ENCODE data around the gene ZNF25. TPM values are rescaled to one million over a fixed set of nuclear protein-coding genes. Genes with fewer than 3 reads are reported as not detected.

ZNF25 gene
- polyA plus RNA-seq, 1 donor (not counting 4 experiments of a cell fraction or from before 2014, with no cell fraction given), result 2.7 TPM

Small RNAs within 50 kb of the gene (small RNA-seq; reads per million reads assigned to genes)
- 0 reads per million in 3 experiments for gene RF00019 (ENCODE audit: insufficient read length in 3 of 3, low read depth in 3 of 3, low replicate concordance in 1 of 3)

Other genes starting within 250 kb of the ZNF25 start
- 2.6 to 5.7 TPM (median 4.9 TPM) in 3 replicates for gene ZNF248, start 119.0 kb downstream of the ZNF25 start, polyA plus RNA-seq
- gene ZNF33A, start 34.0 kb upstream of the ZNF25 start, polyA plus RNA-seq, result 8.9 to 14.3 TPM (median 12.3 TPM) in 3 replicates
- 5.4 to 8.7 TPM (median 6.9 TPM) in 3 replicates for gene ZNF37A, start 117.7 kb upstream of the ZNF25 start, polyA plus RNA-seq

Measured in keratinocyte (primary cell).